Measurements from ENCODE around the gene IL17F. TPM values are rescaled to one million over a fixed set of nuclear protein-coding genes. Genes with fewer than 3 reads are reported as not detected.

The IL17F gene
- 1 to 10 TPM; 1.5 to 3.6 TPM for total RNA-seq

DNA sequence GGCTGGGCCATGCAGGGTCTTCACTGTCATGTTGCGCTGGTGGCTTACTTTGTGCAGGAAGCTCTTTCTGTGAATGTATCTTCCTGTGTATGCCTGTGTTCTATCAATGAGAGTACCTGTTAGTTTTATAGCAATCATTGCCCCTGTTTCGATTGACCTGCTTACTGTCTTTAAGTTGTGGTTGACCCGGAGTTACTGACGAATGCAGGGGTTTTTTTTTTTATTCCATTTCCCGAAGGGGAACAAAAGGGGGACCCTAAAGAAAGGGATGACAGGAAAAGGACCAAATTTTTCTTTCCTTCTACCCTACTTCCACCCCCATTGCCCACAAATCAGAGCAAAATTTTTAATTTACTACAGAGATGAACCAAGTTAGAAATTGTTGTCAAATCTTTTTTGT is at the start of gene IL17F:
Gene IL17F (minus strand): TSS at position 101 of the 400 bp plus-strand sequence. CDS start 71 bp downstream, at position 30.
- CTCF ChIA-PET, result no interaction called here
- POLR2A ChIA-PET, result no interaction called here

DNA sequence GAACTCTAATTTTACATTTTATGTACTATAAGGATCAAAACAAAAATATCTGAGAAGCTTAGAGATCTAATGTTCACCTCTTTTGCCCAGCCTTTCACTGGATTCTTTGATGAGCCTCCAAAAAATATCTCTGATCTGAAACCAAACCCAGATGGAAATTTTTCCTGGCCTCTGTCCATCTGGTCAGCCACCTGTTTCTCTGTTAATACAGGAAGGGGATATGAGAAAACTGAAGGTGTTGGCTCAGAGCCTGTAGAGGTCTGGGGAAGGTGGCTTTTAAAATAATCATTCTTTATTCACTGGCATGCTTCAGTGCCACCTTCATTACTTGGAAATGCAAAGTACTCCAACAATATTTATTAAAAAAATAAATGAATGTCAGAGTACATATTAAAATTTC is 48.8 kb upstream of the IL17F start:
- ChIA-PET CTCF (interaction anchor here (0.8 kb wide), 1 partner anchor 105 kb away, joined by 3 read pairs; no protein-coding TSS in a partner anchor), POLR2A (no interaction called here)

DNA sequence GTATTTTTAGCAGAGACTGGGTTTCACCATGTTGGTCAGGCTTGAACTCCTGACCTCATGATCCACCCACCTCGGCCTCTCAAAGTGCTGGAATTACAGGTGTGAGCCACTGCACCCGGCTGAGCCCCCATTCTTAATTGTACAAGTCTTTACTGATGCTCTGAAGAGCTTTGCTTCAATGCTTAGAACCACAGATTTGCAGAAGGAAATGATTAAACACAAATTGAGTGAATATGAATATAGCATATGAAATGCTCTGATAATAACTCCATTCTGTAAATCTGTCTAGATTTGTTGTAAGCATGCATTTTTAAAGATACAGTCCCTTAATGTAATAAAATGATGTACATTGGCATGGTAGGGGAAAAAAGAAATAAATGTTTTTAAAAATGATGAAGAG is 44.5 kb upstream of the IL17F start:
- ChIA-PET POLR2A (no interaction called here), CTCF (interaction anchor here (0.7 to 2.1 kb wide), 2 partner anchors 111 to 967 kb away, joined by 3 to 5 read pairs; no protein-coding TSS in a partner anchor)

DNA sequence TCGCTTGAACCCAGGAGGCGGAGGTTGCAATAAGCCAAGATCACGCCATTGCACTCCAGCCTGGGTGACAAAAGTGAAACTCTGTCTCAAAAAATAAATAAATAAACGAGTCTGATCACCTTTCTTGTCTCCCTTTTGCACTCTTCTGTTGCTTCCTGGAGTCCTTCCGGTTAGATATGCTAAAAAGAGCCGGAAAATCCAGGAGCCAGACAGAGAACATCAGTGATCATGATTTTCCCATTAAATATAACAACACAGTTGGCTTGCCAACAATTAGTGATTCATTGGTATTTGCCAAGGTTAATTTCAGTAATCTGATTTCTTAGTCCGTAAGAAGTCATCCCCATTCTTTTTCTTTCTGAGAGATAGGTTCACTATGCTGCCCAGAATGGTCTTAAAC is 43.9 kb upstream of the IL17F start:
- ChIA-PET POLR2A (no interaction called here), CTCF (interaction anchor here (0.7 to 2.1 kb wide), 2 partner anchors 112 to 966 kb away, joined by 3 to 5 read pairs; no protein-coding TSS in a partner anchor)

DNA sequence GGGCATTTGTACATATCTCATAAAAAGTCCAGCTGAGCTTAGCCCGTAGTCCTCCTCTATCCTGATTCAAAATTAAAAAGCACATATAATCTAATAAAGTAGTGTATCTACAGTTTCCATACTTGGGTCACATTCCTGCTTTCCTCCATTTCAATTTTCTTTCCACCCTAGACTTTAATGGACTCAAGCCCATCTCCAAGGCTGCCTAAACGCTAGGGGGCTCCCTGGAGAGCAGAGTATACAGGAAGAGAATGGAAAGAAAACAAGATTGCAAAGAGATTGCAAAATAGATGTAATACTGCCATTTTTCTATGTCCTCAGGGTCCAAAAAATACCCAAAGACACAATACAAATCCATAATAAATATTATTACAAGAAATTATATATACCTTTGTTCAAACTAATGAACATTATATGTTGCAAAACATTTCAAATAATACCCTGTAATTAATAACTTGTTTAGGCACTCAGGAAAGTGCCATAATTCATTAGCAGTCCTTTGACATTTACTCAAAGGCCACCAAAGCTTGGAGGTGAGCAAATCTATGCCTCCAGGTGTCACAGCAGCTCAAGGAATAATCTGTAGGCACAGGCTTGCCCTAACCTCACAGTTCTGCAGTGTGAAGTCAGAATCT is 42.6 kb upstream of the IL17F start:
- CTCF ChIA-PET, result interaction anchor here (0.8 to 3.0 kb wide), 7 partner anchors 8 to 132 kb away, joined by 3 to 17 read pairs (median 8); partner anchors contain the start of gene EFHC1
- POLR2A ChIA-PET, result interaction anchor here (2.5 kb wide), 1 partner anchor 75 kb away, joined by 22 read pairs; the partner anchor contains the start of gene PAQR8

DNA sequence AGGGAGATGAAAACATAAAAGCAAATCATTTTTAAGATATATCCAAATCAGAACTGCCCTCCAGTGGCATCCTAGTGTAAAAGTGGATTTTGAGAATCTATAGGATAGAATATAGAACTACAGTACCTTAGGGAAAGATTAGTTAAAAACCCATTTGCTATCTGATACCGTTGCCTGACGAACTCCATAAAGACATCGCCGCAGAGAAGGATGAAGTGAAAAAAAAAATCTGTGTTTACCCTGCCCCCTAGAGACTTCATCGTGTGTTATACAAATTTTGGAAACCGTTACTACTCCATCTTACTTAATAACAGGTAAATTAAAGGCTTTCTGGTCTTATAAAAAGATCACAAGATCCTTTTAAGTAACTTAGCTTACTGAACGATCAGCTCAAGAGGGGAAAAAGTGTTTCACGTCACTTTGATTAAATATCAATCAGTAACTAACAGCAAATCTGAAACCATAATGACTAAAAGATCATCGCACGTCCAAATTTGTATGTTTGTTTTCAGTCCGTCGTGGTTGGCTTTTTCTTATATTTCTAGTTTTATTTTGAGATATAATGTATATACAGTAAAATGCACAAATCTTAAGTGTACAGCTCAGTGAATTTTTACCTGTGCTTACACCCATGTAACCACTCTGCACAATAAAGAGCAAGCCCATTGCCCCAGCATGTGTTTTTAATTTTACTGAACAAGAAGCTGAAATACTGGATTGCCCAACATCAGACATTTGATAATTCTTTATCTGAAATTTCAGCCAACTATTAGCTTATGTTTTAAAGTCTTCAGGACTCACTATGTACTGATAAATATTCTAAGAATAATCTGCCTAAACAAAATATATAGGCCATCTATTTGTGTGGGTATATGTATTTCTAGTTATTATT is 41.1 kb upstream of the IL17F start:
- POLR2A ChIA-PET, result interaction anchor here (0.7 to 2.5 kb wide), 7 partner anchors 11 to 134 kb away, joined by 3 to 22 read pairs (median 4); partner anchors contain the start of genes EFHC1 and PAQR8
- CTCF ChIA-PET, result interaction anchor here (0.6 to 3.4 kb wide), 15 partner anchors 9 to 781 kb away, joined by 3 to 17 read pairs (median 5); partner anchors contain the start of genes EFHC1 and PAQR8

DNA sequence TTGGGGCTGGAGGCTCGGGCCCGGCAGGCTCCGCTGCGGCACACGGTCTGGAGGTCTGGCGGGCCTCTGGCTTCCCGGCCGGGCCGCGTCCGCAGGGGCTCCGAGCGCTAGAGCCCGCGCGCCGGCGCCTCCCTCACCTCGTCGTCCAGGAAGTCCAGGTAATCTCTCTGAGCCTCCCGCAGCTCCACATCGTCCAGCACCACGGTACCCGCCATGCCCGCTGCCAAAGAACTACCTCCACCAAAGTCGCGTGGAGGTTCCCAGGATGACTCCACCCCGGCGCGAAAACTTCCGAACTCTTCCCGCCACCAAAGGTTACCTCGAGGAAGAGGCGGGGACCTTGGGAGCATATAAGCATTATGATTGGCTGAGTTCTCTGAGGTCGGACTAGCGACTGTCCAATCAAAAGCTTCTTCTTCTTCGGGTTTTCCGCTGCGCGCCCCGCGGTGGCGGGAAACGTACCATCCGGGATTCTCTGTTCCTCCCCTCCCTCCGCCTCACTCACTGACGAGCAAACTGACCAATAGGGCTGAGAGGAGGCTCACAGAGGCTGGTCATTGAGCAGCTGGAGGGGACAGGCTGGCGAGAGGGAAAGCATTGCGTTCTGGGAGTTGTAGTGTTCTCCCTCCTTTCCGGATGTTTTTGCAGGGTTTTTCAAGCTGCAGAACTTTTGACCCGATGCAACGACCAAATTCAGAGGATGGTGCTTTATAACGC is 40.3 kb upstream of the IL17F start, which contains the start of gene MCM3:
Gene MCM3 (minus strand): TSS at position 283 of the 717 bp plus-strand sequence. CDS start 68 bp downstream, at position 215.
- ChIA-PET CTCF (interaction anchor here (0.6 to 3.4 kb wide), 13 partner anchors 12 to 782 kb away, joined by 3 to 17 read pairs (median 5); partner anchors contain the start of genes EFHC1 and PAQR8), POLR2A (interaction anchor here (1.1 to 2.5 kb wide), 9 partner anchors 12 to 135 kb away, joined by 3 to 22 read pairs (median 4); partner anchors contain the start of genes EFHC1 and PAQR8)

DNA sequence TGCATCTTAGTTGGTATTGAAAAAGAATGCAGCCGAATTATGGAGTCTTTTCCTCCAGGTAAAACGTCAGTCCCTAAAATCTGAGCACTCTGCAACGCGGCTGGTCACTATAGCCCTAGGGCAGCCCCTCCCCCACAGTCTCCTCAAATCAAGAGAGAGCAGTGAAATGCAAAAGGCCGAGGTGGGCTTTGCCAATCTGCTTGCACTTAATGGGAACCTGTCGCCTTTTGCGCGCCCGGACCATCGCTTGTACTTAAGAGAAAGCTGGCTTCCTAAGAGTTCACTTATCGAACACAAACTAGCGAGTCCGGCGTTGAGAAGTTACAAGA is 39.8 kb upstream of the IL17F start:
- ChIA-PET POLR2A (interaction anchor here (1.2 to 1.8 kb wide), 4 partner anchors 12 to 113 kb away, joined by 3 to 9 read pairs (median 5); partner anchors contain the start of gene PAQR8), CTCF (interaction anchor here (0.6 to 3.4 kb wide), 7 partner anchors 11 to 79 kb away, joined by 3 to 16 read pairs (median 5); partner anchors contain the start of gene PAQR8)

DNA sequence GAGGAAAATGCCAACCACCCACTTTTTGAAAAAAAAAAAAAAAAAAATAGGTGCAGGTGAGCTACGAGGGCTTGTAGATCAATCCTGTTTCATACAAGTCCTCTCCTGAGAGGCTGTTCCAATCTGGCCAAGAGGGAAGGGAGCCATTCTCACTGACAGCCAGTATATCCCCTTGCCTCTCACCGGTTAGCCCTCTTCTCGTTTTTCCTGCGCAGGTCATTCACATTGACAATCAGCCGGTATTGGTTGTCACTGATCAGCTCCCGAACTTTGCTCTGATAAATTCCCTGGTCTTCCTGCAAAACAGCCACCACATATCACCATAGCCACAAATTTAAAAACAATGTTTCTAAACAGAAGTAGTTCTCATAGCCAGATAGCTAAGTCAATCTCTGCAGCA is 38.8 kb upstream of the IL17F start:
- ChIA-PET POLR2A (interaction anchor here (1.1 to 1.8 kb wide), 3 partner anchors 13 to 79 kb away, joined by 5 to 9 read pairs (median 6); partner anchors contain the start of gene PAQR8), CTCF (interaction anchor here (0.5 to 3.4 kb wide), 6 partner anchors 10 to 368 kb away, joined by 3 to 16 read pairs (median 5); partner anchors contain the start of gene PAQR8)

DNA sequence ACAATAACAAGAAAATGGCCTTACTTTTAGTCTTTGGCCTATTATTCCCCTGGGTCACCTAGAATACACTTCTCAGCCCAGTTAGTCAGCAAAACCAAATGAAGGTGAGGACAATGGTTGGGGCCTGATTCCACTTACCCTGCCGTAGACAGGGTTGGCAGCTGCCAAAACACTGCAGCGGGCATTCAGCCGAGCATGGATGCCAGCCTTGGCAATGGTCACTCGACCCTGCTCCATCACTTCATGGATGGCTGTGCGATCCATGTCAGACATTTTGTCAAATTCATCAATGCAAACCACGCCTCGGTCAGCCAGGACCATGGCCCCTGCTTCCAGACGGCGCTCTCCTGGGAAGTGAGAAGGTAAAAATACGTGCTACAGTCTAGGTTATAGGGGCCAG is 31.8 kb upstream of the IL17F start:
- CTCF ChIA-PET, result no interaction called here
- POLR2A ChIA-PET, result interaction anchor here (0.5 kb wide), 1 partner anchor 1209 kb away, joined by 4 read pairs; no protein-coding TSS in a partner anchor

DNA sequence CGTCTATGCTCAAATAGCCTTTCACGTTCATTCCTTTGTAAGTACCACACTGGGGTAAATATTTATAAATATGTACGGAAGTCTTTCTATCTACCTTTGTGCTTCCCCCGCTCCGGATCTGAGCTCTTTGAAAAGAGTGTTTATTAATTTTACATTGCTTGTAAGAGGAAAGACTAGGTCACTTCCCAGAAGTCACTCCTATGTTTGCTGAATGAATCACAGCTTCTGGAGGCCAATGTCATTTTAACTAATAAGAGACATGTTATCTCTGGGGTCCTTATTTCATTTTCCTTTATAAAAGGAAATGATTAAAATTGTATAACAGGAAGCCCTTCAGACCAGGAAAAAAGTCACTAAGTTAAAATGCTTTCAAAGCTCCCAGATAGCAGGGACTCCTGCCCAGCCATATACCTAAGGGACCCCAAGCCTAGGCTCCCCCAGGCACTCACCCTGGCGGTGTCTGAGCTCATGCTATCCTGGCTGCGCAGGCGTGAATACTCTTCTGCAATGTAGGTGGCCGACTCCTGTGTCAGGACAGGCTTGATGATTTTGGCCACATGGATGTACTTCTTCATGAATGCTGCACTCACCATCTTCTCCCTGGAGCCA is 27.7 kb upstream of the IL17F start:
- ChIA-PET CTCF (interaction anchor here (1.5 kb wide), 1 partner anchor 13 kb away, joined by 5 read pairs; the partner anchor contains the start of gene MCM3), POLR2A (interaction anchor here (0.9 to 1.3 kb wide), 2 partner anchors 9 to 13 kb away, joined by 3 to 4 read pairs; partner anchors contain the start of gene MCM3)

DNA sequence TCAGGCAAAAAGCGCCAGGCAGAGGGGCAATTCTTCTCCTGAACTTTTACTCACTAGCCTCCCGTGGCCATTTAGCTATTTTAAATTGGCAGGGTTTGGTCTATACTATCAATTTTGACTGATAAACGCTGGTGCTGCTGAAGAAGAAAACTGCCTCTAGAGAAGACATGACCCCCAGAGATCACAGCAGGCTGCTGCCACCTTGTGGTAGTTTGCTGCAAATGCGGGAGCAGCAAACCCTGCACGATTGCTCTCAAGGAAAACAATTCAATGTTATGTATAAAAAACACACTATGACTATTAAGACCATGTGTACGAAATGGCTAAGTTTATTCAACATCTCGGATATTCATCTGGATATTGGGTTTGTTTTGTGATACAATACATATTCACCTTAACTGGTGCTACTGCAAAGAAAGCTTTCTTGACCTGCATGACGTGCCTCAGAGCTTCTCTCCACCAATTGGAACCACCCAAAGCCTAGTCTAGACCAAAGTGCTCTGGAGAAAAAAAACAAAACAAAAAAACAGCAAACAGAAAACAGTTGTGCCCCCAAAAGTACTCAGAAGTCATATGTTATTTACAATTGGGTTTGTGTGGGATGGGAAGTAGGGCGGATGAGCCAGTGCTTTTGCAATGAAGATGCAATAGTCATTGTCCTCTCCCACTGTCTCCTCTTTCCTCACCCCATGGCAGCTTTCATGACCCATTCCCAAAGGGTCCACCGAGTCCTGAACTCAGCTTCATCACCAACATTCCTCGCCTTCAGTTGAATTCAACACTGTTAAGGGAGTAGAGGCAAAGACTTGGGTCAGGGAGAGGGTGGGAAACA is 19.6 kb upstream of the IL17F start:
- ChIA-PET CTCF (interaction anchor here (0.6 to 2.9 kb wide), 18 partner anchors 11 to 128 kb away, joined by 3 to 17 read pairs (median 4); no protein-coding TSS in a partner anchor), POLR2A (interaction anchor here (0.7 to 1.1 kb wide), 2 partner anchors 8 to 54 kb away, joined by 3 to 7 read pairs; no protein-coding TSS in a partner anchor)

DNA sequence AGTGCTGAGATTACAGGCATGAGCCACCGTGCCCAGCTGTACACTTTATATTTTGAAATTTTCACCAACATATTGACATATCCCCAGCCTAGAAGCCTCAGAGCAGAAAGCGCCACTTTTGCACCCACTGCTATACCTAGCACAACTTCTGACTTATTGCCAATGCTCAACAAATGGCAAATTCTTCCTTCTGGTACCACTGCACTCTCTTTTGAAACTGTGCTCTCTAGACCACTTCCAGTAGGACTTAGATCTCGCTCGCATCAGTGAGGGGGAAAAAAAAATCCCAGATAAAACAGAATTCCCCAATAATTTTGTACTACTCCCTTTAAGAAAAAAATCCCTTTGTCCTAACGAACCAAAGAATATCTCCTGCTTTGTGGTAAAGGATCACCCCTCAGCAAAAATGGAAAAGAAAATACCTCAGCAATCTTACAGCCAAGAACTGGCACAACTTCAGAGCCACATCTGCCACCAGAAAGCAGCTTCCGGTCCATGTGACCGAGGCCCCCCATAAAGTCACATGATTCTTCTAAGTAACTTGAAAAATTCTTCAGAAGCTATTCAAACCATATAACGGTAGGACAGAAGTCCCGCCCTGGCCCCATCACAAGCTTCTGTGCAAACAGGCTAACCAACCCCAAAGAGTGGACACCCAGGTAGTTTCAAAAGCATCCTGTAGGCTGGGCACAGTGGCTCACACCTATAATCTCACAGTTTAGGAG is 18.5 kb upstream of the IL17F start:
- ChIA-PET POLR2A (interaction anchor here (1.1 kb wide), 1 partner anchor 9 kb away, joined by 3 read pairs; no protein-coding TSS in a partner anchor), CTCF (interaction anchor here (0.6 to 2.9 kb wide), 13 partner anchors 10 to 199 kb away, joined by 3 to 17 read pairs (median 3); no protein-coding TSS in a partner anchor)

DNA sequence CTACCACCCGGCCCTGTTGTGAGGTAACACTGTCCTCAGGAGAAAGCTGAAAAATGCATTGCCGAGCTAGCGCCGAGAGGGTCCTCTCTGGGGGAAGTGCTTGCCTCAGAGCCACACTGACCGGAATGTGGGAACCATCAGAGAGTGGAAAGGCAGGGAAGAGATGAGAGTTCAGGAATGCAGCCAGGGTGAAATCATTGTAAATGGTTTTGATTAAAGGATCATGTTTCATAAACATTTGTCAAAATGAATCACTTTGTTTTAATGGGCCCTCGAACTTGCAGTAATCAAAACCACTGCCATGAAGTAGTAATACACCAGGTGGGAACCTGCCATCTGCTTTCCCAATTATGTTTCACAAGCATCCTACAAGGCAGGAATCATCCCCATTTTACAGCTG is 16.9 kb upstream of the IL17F start:
- CTCF ChIA-PET, result interaction anchor here (0.6 to 1.4 kb wide), 2 partner anchors 73 to 98 kb away, joined by 3 to 6 read pairs; no protein-coding TSS in a partner anchor
- POLR2A ChIA-PET, result interaction anchor here (0.6 to 1.6 kb wide), 2 partner anchors 23 to 112 kb away, joined by 3 to 6 read pairs; no protein-coding TSS in a partner anchor

DNA sequence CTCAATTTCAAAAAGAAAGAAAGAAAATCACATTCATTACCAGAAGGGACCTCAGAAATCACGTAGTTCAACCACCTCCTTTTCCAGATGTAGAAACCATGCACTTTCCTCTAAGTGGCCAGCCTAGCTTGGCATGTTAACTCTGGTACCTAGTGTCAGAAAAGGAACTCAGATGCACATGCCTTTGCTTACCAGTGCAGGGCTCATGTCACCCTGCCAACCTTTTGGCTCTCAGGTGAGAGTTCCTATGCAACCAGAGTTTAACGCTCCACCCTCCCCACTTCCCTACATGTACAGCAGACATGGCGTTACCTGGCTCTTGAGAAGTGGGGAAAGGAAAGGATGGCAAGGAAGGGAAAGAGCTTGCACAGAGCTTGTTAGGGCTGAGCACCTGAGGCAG is 16.3 kb upstream of the IL17F start:
- POLR2A ChIA-PET, result interaction anchor here (0.7 to 1.6 kb wide), 2 partner anchors 10 to 23 kb away, joined by 3 to 6 read pairs; no protein-coding TSS in a partner anchor
- CTCF ChIA-PET, result interaction anchor here (0.6 to 3.0 kb wide), 4 partner anchors 29 to 97 kb away, joined by 3 to 10 read pairs (median 3); no protein-coding TSS in a partner anchor

DNA sequence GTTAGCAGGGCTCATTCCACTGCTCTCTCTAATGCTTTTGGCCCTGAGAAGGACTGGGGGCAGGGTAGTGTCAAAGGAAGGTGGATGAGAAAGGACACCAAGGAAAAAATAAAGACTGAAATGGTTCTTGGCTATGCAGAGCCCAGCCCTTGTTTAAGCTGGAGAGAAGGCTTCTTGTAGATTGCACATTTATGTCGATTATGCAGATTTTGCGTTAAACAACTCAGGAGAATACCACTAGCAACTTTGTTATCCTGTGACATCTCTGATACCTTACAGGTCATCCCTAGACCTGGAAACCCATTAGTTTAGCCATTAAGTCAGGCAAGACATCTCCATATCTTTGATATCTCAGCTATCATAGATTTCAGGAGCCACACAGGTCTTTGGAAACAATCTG is 11.1 kb upstream of the IL17F start:
- POLR2A ChIA-PET, result interaction anchor here (0.5 kb wide), 1 partner anchor 1465 kb away, joined by 3 read pairs; no protein-coding TSS in a partner anchor
- CTCF ChIA-PET, result interaction anchor here (1.2 to 1.6 kb wide), 3 partner anchors 21 to 92 kb away, joined by 3 to 4 read pairs (median 3); no protein-coding TSS in a partner anchor

Data from activated CD8-positive, alpha-beta memory T cell treated with anti-CD3 and anti-CD28 coated beads for 36 hours (primary cell).